Endodermal cell (in vitro differentiated cells): ENCODE data around the gene CCDC60. TPM values are rescaled to one million over a fixed set of nuclear protein-coding genes. Genes with fewer than 3 reads are reported as not detected.

Experiments
- DNase-seq: peaks from one replicate; pipeline ENCODE4 v3.0.0-alpha.2; 2017
- H3K27ac ChIP-seq: 2 replicates; pipeline ENCODE4 v1.5.1; 2013; ENCODE audit warnings: mild to moderate bottlenecking, low read depth, low read length, moderate library complexity
- H3K27me3 ChIP-seq: 2 replicates; pipeline ENCODE4 v1.6.1; 2013; ENCODE audit warnings: mild to moderate bottlenecking, low read length, moderate library complexity; ENCODE audit not compliant: insufficient read depth, control insufficient read depth, poor library complexity, severe bottlenecking
- H3K36me3 ChIP-seq: 2 replicates; pipeline ENCODE4 v1.7.0; 2013; ENCODE audit warnings: mild to moderate bottlenecking, low read length, moderate library complexity; ENCODE audit not compliant: control insufficient read depth, insufficient read depth
- H3K4me1 ChIP-seq: one replicate; pipeline ENCODE4 v1.7.0; 2013; ENCODE audit warnings: low read length; ENCODE audit not compliant: control insufficient read depth, insufficient read depth
- H3K4me3 ChIP-seq: 2 replicates; pipeline ENCODE4 v1.5.1; 2013; ENCODE audit warnings: mild to moderate bottlenecking, low read length, moderate library complexity
- H3K9ac ChIP-seq: 2 replicates; pipeline ENCODE4 v1.6.1; 2013; ENCODE audit warnings: mild to moderate bottlenecking, low read length, moderate library complexity; ENCODE audit not compliant: poor library complexity, severe bottlenecking; ENCODE audit errors: extremely low read depth
- H3K9me3 ChIP-seq: 2 replicates; pipeline ENCODE4 v1.6.1; 2013; ENCODE audit warnings: mild to moderate bottlenecking, low read length, moderate library complexity; ENCODE audit not compliant: control insufficient read depth
- H3K27ac Mint-ChIP-seq: 2 replicates; pipeline ENCODE4 v1.8.0; 2020; ENCODE audit warnings: mixed read lengths
- H3K27me3 Mint-ChIP-seq: 2 replicates; pipeline ENCODE4 v1.8.0; 2021; ENCODE audit warnings: mild to moderate bottlenecking, mixed read lengths; ENCODE audit not compliant: insufficient read depth
- H3K36me3 Mint-ChIP-seq: 2 replicates; pipeline ENCODE4 v1.8.0; 2020; ENCODE audit warnings: low read depth, mixed read lengths
- H3K4me1 Mint-ChIP-seq: 2 replicates; pipeline ENCODE4 v1.8.0; 2020; ENCODE audit warnings: mixed read lengths
- H3K4me3 Mint-ChIP-seq: 2 replicates; pipeline ENCODE4 v1.8.0; 2020; ENCODE audit warnings: mild to moderate bottlenecking, moderate library complexity, mixed read lengths
- H3K9me3 Mint-ChIP-seq: 2 replicates; pipeline ENCODE4 v1.8.0; 2020; ENCODE audit warnings: mild to moderate bottlenecking, mixed read lengths
- WGBS, 2 experiments: methylation state at CpG; one replicate each; pipeline versions ENCODE4 v1.1.5 to v1.1.7; 2013; ENCODE audit warnings: missing lambda C conversion rate in 2 of 2, mixed read lengths in 1 of 2; ENCODE audit not compliant: insufficient coverage in 1 of 2, insufficient read length in 1 of 2; 5-methylcytosine and 5-hydroxymethylcytosine counted together
- total RNA-seq, 2 donors: library from RNA; stranded (reverse); fragmentation: NEBNext Ultra II Directional in 1 of 2; extraction: Animal tissue kit (Norgen Biotek cat#: 25700) in 1 of 2; gene quantifications; 2 replicates in 1 of 2; 3 replicates in 1 of 2; pipeline ENCODE4 v1.2.1, GENCODE V29; 2021
- TF ChIP-seq, protein P1 (sequence below): fragments of 200-600 bp; sonication (generic); conservative IDR thresholded peaks from 2 replicates; pipeline ENCODE4 v1.5.0; 2021; ENCODE audit warnings: antibody characterized with exemption, mild to moderate bottlenecking

CCDC60 gene
- total RNA-seq, 2 donors from 2014 or later, result 0.73 to 1.2 TPM

GRCh38 chr12:119397540-119397939 is 63.0 kb downstream of the CCDC60 start:
- Histone ChIP-seq H3K27ac (no peak overlapping the region), H3K4me3 (no peak overlapping the region), H3K27me3 (no peaks in the 10 kb centered on the region), H3K9ac (no peak overlapping the region), H3K9me3 (peaks cover 6% of the 10 kb centered on the region), H3K36me3 (no peaks in the 10 kb centered on the region), H3K4me1 (no peaks in the 10 kb centered on the region)
- H3K27ac Mint-ChIP-seq, result no peak overlapping the region
- WGBS, 2 experiments, result 67 to 90% methylated on average over 1 to 4 of the region's 10 CpGs
- H3K36me3 Mint-ChIP-seq, result peaks cover 3% of the 10 kb centered on the region
- TF ChIP-seq, protein P1, sequence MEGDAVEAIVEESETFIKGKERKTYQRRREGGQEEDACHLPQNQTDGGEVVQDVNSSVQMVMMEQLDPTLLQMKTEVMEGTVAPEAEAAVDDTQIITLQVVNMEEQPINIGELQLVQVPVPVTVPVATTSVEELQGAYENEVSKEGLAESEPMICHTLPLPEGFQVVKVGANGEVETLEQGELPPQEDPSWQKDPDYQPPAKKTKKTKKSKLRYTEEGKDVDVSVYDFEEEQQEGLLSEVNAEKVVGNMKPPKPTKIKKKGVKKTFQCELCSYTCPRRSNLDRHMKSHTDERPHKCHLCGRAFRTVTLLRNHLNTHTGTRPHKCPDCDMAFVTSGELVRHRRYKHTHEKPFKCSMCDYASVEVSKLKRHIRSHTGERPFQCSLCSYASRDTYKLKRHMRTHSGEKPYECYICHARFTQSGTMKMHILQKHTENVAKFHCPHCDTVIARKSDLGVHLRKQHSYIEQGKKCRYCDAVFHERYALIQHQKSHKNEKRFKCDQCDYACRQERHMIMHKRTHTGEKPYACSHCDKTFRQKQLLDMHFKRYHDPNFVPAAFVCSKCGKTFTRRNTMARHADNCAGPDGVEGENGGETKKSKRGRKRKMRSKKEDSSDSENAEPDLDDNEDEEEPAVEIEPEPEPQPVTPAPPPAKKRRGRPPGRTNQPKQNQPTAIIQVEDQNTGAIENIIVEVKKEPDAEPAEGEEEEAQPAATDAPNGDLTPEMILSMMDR, result no peak
- peaks cover 29% of the 10 kb centered on the region for H3K9me3 Mint-ChIP-seq
- no peak overlapping the region for H3K4me3 Mint-ChIP-seq
- DNase-seq, result no peak
- H3K27me3 Mint-ChIP-seq, result peaks cover 3% of the 10 kb centered on the region
- H3K4me1 Mint-ChIP-seq, result no peaks in the 10 kb centered on the region

GRCh38 chr12:119398190-119398589 is 63.7 kb downstream of the CCDC60 start:
- peaks cover 3% of the 10 kb centered on the region for H3K36me3 Mint-ChIP-seq
- Histone ChIP-seq H3K9ac (no peak overlapping the region), H3K4me1 (no peaks in the 10 kb centered on the region), H3K9me3 (peaks cover 6% of the 10 kb centered on the region), H3K27ac (no peak overlapping the region), H3K27me3 (no peaks in the 10 kb centered on the region), H3K4me3 (no peak overlapping the region), H3K36me3 (no peaks in the 10 kb centered on the region)
- DNase-seq, result no peak
- H3K27me3 Mint-ChIP-seq, result peaks cover 3% of the 10 kb centered on the region
- no peak overlapping the region for H3K4me3 Mint-ChIP-seq
- H3K4me1 Mint-ChIP-seq, result no peaks in the 10 kb centered on the region
- H3K27ac Mint-ChIP-seq, result no peak overlapping the region
- 93 to 99% methylated on average over 16 to 24 of the region's 24 CpGs for WGBS, 2 experiments
- H3K9me3 Mint-ChIP-seq, result peaks cover 29% of the 10 kb centered on the region
- TF ChIP-seq, protein P1, result no peak

DNA sequence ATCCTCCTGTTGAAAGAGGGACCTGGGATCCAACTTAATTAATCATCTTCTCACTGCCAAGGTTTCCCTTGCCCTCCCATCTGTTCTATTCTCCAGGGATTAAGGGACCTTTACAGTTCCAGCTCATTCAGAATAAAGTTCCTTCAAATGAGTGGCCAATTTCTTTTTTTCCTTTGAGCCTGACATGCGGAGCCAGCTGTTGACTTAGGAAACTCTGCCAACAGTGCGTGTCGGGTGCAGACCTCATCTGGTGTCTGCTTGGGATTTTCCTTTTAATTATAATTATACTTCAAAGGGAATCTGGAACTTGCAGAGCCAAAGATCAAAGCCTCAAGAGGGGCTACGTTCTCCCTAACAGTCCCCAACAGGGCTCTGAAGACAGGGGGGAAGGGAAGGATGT is 64.8 kb downstream of the CCDC60 start:
- H3K4me3 Mint-ChIP-seq, result no peak overlapping the region
- H3K4me1 Mint-ChIP-seq, result no peaks in the 10 kb centered on the region
- peaks cover 29% of the 10 kb centered on the region for H3K9me3 Mint-ChIP-seq
- 93 to 100% methylated on average over 2 to 4 of the region's 4 CpGs for WGBS, 2 experiments
- no peak overlapping the region for H3K27ac Mint-ChIP-seq
- no peaks in the 10 kb centered on the region for H3K4me1 ChIP-seq
- H3K9ac ChIP-seq, result no peak overlapping the region
- H3K9me3 ChIP-seq, result peaks cover 6% of the 10 kb centered on the region
- H3K36me3 Mint-ChIP-seq, result peaks cover 3% of the 10 kb centered on the region
- H3K27me3 ChIP-seq, result no peaks in the 10 kb centered on the region
- H3K27ac ChIP-seq, result no peak overlapping the region
- H3K27me3 Mint-ChIP-seq, result peaks cover 3% of the 10 kb centered on the region
- TF ChIP-seq, protein P1, result no peak
- DNase-seq, result no peak
- H3K4me3 ChIP-seq, result no peak overlapping the region
- H3K36me3 ChIP-seq, result no peaks in the 10 kb centered on the region
